Measurements from ENCODE around the gene CNTNAP2. TPM values are rescaled to one million over a fixed set of nuclear protein-coding genes. Genes with fewer than 3 reads are reported as not detected.

Gene CNTNAP2
- total and polyA plus RNA-seq, 2 of the 8 experiments (the other 6 are each of a cell fraction or from before 2014, with no cell fraction given): 27.9 to 71.0 TPM

- TF ChIP-seq CHD7 (IDR thresholded peaks at IDR 0.05; ENCODE audit: insufficient replicate concordance, low read length) (no peak), MAX (IDR thresholded peaks at IDR 0.05) (no peak), JUND (IDR thresholded peaks at IDR 0.05; ENCODE audit: low read length) (no peak), USF2 (IDR thresholded peaks at IDR 0.05; ENCODE audit: low read length) (no peak), CBX5 (IDR thresholded peaks at IDR 0.05; ENCODE audit: low read depth, low read length) (no peak), SIN3A (conservative IDR thresholded peaks at IDR 0.05 in 1 of 2, IDR thresholded peaks at IDR 0.05 in 1 of 2; ENCODE audit: low read depth in 1 of 2, low read length in 2 of 2) (no peak), CBX8 (IDR thresholded peaks at IDR 0.05; ENCODE audit: borderline replicate concordance, low read depth, low read length) (no peak), RBBP5 (IDR thresholded peaks at IDR 0.05; ENCODE audit: borderline replicate concordance, low read depth, low read length) (no peak), FOSL1 (IDR thresholded peaks at IDR 0.05; ENCODE audit: insufficient read depth, low read depth, low read length) (no peak), YY1 (IDR thresholded peaks at IDR 0.05; ENCODE audit: low read depth, low read length) (no peak), CREB1 (IDR thresholded peaks at IDR 0.05) (no peak)
These were observed 270.5 kb downstream of the CNTNAP2 start (continued) for GRCh38 chr7:146387140-146387539.
